Osteocyte (in vitro differentiated cells): ENCODE measurements around the gene AS3MT. TPM values are rescaled to one million over a fixed set of nuclear protein-coding genes. Genes with fewer than 3 reads are reported as not detected.

Experiments used
- DNase-seq: peaks from one replicate; pipeline ENCODE4 v3.0.0; 2021; ENCODE audit warnings: mixed read lengths; ENCODE audit not compliant: unreplicated experiment; ENCODE audit errors: extremely low spot score
- H3K27ac Mint-ChIP-seq: one replicate; pipeline ENCODE4 v1.8.0; 2021; ENCODE audit warnings: mild to moderate bottlenecking, mixed read lengths; ENCODE audit not compliant: unreplicated experiment
- H3K27me3 Mint-ChIP-seq: one replicate; pipeline ENCODE4 v1.8.0; 2021; ENCODE audit warnings: mixed read lengths; ENCODE audit not compliant: unreplicated experiment
- H3K36me3 Mint-ChIP-seq: one replicate; pipeline ENCODE4 v1.8.0; 2021; ENCODE audit warnings: mixed read lengths; ENCODE audit not compliant: unreplicated experiment
- H3K4me1 Mint-ChIP-seq: one replicate; pipeline ENCODE4 v1.8.0; 2021; ENCODE audit warnings: mixed read lengths; ENCODE audit not compliant: unreplicated experiment
- H3K4me3 Mint-ChIP-seq: one replicate; pipeline ENCODE4 v1.8.0; 2021; ENCODE audit warnings: mild to moderate bottlenecking, moderate library complexity, mixed read lengths; ENCODE audit not compliant: unreplicated experiment
- H3K9me3 Mint-ChIP-seq: one replicate; pipeline ENCODE4 v1.8.0; 2021; ENCODE audit warnings: mixed read lengths; ENCODE audit not compliant: unreplicated experiment
- CTCF ChIP-seq: fragments of 200-600 bp; sonication (generic); IDR thresholded peaks from 2 replicates; pipeline ENCODE4 v1.5.0; 2021; ENCODE audit warnings: antibody characterized with exemption, mild to moderate bottlenecking, moderate library complexity
- total RNA-seq: library from RNA; stranded (reverse); gene quantifications from 2 replicates; pipeline ENCODE4 v1.2.1, GENCODE V29; 2021

Gene AS3MT
- total RNA-seq, 1 donor from 2014 or later = 2.8 TPM

GRCh38 chr10:102917314-102917961 lies 48.2 kb downstream of the AS3MT start:
- Mint-ChIP-seq H3K27me3 (peaks cover 19% of the 10 kb centered on the region), H3K9me3 (no peaks in the 10 kb centered on the region), H3K36me3 (peaks cover 3% of the 10 kb centered on the region), H3K4me3 (peak overlapping the region; percentile 88), H3K4me1 (peaks cover 45% of the 10 kb centered on the region), H3K27ac (peak overlapping the region; percentile 90)
- peak; percentile 94 for DNase-seq
- peak; percentile 100 for TF ChIP-seq CTCF

GRCh38 chr10:102917962-102918816 lies 48.9 kb downstream of the AS3MT start, which contains the start of gene CNNM2:
TSS of gene CNNM2 (plus strand) at chr10:102918294. CDS start at chr10:102918481, 187 bp downstream.
- Mint-ChIP-seq H3K36me3 (peaks cover 4% of the 10 kb centered on the region), H3K4me3 (peak within 1 kb of the TSS; percentile 88), H3K4me1 (peaks cover 46% of the 10 kb centered on the region), H3K9me3 (no peaks in the 10 kb centered on the region), H3K27me3 (peaks cover 18% of the 10 kb centered on the region), H3K27ac (peak within 1 kb of the TSS; percentile 90)
- TF ChIP-seq CTCF = no peak
- DNase-seq = peak; percentile 100

- H3K27me3 Mint-ChIP-seq = peaks cover 13% of the 10 kb centered on the region
Measured at GRCh38 chr10:102918817-102919245, 49.6 kb downstream of the AS3MT start.

GRCh38 chr10:102919246-102919959 lies 50.1 kb downstream of the AS3MT start:
- H3K4me3 Mint-ChIP-seq = peak overlapping the region; percentile 88
- H3K36me3 Mint-ChIP-seq = peaks cover 4% of the 10 kb centered on the region
- no peak for DNase-seq
- TF ChIP-seq CTCF = no peak
- H3K4me1 Mint-ChIP-seq = peaks cover 51% of the 10 kb centered on the region
- H3K27ac Mint-ChIP-seq = no peak overlapping the region
- peaks cover 10% of the 10 kb centered on the region for H3K27me3 Mint-ChIP-seq
- H3K9me3 Mint-ChIP-seq = no peaks in the 10 kb centered on the region

More at GRCh38 chr10:102918817-102919245, 49.6 kb downstream of the AS3MT start:
- TF ChIP-seq CTCF = no peak
- DNase-seq = no peak
- H3K9me3 Mint-ChIP-seq = no peaks in the 10 kb centered on the region
- H3K4me1 Mint-ChIP-seq = peaks cover 51% of the 10 kb centered on the region
- H3K4me3 Mint-ChIP-seq = peak overlapping the region; percentile 88
- no peak overlapping the region for H3K27ac Mint-ChIP-seq
- peaks cover 4% of the 10 kb centered on the region for H3K36me3 Mint-ChIP-seq
